ENCODE results near the gene ACOXL. TPM values are rescaled to one million over a fixed set of nuclear protein-coding genes. Genes with fewer than 3 reads are reported as not detected.

The ACOXL gene
- total RNA-seq, 1 donor, result under 0.01 TPM

DNA sequence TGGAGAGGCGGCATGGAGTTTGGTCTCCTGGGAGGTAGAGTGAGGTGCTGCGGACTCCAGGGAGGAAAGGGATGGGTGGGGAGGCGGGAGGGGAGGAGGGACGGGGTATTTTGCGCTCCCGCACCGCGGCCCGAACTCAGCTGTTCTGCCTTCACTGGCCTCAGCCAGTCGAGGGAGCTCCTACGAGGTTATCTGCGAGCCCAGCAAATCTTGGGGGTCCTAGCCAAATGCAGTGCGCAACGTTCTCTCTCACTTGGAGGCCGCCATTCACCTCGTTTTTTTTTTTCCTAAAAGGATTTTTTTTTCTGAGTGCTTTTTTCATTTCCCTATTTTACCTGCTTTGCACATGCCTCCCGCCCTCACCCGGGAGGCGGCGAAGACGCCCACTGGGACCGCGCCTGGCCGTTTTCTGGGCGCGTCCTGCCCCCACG is 387.5 kb downstream of the ACOXL start:
- peak in 1 of 3 donors; percentile 13 for DNase-seq (ENCODE audit: low read depth in 2 of 3, low spot score in 2 of 3)

DNA sequence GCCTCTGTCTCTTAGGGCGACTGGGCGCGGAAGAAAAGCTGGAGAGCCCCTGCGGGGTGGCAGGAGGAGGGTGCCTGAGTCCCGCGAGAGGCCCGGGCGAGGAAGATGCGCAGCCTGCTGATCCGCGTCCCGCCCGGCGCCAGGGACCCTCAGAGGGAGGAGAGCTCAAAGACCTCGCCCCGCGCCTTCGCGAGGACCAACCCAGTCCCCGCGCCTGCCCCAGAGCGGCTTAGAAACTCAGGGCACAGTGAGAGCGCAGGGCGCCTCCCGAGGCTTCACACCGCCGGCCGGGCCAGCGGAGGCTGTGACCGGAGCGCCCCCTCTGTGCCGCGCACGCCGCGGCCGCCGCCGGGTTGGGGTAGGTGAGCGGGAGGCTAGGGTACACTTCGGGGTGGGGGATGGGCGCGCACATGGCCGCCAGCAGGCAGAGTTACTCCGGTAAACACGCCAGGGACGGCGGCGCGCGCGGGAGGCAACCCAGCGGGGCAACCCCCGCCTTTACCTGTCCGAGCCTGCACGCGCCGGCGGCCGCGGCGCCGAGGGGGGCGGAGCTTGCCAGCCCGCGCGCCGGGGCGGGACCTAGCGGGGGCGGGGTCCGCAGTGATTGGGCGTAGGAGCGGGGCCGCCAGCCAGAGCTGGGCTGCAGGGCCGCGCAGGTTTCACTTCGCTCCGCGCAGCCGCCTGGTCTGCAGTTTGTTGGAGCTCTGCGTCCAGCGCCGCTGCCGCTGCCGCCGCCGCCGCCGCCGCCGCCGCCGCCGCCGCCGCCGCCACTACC is 388.1 kb downstream of the ACOXL start, which contains the start of gene BCL2L11:
TSS of gene BCL2L11 (plus strand) at position 662 of the 775 bp plus-strand sequence. CDS start 2,832 bp downstream, outside the sequence.
- peak; percentile 82 to 86 (median 85) for DNase-seq (ENCODE audit: low read depth in 2 of 3, low spot score in 2 of 3)

DNA sequence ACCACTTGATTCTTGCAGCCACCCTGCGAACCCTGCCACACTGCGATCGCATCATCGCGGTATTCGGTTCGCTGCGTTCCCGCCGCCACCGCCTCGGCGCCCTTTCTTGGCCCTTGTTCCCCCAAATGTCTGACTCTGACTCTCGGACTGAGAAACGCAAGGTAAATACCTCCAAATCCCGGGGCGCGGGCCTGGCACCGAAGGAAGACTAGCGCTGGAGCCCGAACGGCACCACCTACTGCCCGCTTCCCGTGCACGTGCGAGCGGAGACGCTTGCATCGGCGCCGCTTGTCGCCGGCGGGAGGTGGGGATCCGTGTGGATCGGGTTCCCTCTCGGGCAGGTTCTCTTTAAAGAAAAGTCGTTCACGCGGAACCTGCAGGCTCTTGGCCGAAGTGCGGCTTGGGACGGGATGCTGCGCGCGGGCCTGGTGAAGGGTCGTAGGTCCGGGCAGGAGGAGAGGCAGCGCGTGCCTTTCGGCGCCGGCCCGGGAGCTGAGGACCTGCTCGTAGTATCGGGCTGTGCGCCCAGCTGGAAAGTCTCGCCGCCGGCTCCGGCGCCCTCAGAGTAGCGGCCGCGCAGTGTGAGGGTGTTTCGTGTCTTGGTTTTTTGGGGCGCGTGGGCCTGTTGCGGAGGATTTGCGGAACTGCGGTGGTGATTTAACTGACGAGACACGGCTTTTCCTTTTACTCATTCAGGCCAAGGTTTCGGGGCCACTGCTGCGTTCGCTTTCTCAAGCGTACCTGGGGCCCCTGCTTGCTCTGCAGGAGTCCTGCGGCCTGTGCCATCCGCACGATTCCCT is 388.9 kb downstream of the ACOXL start:
- DNase-seq (ENCODE audit: low read depth in 2 of 3, low spot score in 2 of 3), result peak; percentile 22 to 43 (median 42)

DNA sequence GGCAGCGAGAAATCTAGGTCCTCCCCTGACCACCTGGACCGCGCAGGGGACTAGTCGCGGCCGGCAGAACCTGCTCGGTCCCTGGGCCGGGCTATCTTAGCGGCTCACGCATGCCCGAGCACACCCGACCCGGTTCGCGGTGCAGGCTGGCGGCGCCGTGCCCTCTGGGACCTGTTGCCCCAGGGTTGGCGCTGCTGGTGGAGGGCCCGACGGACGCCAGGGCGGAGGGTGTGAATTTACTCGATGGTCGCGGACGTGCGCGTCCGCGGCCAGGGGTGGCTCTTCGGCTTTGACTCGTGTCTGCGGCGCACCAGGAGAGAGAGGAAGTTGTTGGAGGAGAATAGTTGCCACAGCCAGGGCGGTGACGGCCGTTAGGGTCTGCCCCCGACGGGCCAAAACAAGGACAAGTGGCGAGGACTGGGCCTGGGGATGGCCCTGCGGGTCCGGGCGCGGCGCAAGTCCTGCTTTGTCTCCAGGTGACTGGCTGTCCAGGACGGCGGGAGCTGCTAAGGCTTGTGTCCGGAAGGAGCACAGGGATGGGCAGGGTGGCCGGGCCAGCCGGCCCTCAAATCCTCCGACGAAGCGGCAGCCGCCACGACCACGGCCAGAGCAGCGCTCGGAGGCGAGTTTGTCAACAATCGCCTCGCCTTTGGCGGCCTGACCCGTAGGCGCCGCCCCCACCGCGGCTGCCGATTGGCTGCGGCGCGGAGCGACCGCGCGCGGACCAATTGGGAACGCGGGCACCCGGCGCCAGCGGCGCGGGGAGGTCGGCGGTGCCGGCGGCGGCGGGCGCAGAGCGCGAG is 389.7 kb downstream of the ACOXL start:
- peak; percentile 65 to 70 (median 67) for DNase-seq (ENCODE audit: low read depth in 2 of 3, low spot score in 2 of 3)

DNA sequence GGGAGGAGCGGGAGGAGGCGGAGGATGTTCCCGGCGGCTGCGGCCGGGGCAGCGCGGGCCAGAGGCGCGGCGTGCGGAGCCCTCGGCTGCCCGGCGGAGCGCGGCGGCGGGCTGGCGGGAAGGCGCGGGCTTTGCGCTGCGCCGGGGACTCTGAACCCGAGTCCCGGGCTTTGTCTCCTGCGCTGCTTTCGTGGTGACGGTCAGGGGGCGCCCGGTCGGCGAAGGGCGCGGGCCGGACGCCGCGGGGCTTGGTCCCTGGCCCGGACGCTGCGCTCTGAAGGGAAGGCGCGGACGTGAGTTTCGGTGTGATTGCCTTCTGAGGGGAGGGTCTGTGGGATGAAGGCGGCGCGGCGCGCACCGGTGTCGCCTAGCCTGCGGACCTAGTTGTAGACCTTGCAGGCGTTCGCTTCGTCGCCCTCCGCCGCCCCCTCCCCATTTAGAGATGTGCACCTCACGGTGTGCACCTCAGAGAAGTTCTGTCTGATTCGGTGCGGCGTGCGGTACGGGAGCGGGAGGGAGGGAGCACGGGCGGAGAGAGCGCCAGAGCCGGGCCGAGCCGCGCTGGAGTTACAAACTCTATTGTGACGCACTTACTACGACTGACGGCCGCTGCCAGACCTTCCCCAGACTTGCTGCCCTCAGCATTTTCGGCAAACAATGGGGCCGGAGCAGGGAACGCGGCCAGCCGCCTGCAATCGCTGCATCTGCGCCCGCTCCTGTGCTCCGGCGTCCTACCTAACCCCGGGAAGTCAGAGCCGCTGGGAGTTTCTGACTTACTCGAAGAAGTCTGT is 390.5 kb downstream of the ACOXL start:
- DNase-seq (ENCODE audit: low read depth in 2 of 3, low spot score in 2 of 3), result peak; percentile 12 to 38 (median 13)

DNA sequence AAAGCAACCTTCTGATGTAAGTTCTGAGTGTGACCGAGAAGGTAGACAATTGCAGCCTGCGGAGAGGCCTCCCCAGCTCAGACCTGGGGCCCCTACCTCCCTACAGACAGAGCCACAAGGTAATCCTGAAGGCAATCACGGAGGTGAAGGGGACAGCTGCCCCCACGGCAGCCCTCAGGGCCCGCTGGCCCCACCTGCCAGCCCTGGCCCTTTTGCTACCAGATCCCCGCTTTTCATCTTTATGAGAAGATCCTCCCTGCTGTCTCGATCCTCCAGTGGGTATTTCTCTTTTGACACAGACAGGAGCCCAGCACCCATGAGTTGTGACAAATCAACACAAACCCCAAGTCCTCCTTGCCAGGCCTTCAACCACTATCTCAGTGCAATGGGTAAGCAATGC is 391.4 kb downstream of the ACOXL start:
- DNase-seq (ENCODE audit: low read depth in 2 of 3, low spot score in 2 of 3), result no peak

DNA sequence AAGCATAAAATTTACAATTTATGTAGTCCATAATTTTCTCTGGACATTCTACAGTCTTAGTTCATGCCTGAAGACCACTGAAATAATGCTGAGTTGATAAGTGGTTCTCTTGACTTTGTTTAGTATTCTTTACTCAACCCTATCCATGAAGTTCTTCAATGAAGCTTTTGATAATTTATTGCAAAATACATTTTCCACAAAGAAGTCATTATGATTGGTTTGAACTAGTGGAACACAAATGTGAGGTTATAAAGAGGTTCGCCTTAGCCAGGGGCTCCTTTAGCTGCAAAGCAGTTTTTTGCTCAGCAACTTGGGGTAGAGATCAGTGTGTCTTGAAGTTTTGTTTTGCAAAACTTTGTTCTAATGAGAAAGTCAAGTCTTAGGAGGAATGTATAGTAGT is 394.2 kb downstream of the ACOXL start:
- DNase-seq (ENCODE audit: low read depth in 2 of 3, low spot score in 2 of 3), result no peak

DNA sequence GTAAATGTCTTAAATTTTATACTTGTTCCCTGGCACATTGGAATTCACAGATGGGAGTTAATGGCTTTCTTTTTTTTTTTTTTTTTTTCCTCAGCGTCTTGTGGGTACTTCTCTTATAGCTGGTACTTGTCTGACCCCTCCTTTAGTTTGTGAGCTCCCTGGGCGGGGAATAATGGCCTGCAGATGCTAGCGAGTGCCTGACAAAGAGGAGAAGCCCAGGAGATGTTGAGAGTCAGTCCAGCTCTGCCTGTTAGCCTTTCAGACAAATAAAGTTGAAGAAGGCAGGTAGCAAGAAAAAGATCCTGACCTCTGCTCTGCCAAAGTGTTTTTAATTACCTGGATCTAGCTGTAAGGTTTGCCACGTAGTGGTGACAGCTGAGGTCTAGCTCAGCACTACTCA is 395.0 kb downstream of the ACOXL start:
- no peak for DNase-seq (ENCODE audit: low read depth in 2 of 3, low spot score in 2 of 3)

DNA sequence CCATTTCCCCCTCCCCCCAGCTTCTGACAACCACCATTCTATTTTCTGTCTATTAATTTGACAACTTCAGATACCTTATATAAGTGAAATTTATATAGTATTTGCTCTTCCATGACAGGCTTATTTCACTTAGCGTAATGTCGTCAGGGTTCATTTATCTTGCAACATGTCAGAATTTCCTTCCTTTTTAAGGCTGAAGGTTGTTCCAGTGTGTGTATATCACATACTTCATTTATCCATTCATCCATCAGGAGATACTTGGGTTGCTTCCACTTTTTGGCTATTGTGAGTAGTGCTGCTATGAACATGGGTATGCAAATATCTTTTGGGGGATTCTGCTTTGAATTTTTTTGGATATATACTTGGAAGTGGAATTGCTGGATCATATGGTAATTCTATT is 395.7 kb downstream of the ACOXL start:
- no peak for DNase-seq (ENCODE audit: low read depth in 2 of 3, low spot score in 2 of 3)

DNA sequence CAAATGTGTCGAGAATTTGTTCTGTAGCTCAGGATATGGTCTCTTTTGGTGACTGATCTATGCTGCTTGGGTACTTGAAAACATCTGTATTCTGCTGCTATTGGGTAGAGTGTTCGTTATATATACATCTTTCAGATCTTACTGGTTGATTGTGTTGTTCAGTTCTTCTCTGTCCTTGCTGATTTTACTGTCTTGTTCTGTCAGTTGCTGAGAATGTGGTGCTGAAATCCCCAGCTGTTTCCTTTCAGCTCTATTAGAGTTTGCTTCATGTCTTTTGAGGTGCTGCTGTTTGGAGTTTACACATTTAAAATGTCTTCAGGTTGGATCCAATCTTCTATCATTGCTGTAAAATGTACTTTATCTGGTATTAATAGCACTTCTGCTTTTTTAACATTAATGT is 401.2 kb downstream of the ACOXL start:
- no peak for DNase-seq (ENCODE audit: low read depth in 2 of 3, low spot score in 2 of 3)

DNA sequence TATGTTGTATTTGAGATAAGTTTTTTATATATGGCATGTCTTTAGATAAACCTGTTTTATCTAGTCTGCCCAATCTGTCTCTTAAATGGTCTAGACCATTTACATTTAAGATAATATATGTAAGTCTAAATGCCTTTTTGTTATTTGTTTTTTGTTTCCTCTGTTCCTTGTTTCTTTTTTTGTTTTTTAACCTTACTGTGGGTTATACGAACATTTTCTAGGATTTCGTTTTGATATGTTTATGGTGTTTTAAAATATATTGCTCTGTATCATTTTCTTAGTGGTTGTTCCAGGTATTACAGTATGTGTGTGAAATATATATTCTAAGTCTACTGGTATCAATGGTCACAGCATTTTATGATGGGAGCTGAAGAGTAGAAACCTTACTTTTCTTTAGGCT is 401.7 kb downstream of the ACOXL start:
- no peak for DNase-seq (ENCODE audit: low read depth in 2 of 3, low spot score in 2 of 3)

DNA sequence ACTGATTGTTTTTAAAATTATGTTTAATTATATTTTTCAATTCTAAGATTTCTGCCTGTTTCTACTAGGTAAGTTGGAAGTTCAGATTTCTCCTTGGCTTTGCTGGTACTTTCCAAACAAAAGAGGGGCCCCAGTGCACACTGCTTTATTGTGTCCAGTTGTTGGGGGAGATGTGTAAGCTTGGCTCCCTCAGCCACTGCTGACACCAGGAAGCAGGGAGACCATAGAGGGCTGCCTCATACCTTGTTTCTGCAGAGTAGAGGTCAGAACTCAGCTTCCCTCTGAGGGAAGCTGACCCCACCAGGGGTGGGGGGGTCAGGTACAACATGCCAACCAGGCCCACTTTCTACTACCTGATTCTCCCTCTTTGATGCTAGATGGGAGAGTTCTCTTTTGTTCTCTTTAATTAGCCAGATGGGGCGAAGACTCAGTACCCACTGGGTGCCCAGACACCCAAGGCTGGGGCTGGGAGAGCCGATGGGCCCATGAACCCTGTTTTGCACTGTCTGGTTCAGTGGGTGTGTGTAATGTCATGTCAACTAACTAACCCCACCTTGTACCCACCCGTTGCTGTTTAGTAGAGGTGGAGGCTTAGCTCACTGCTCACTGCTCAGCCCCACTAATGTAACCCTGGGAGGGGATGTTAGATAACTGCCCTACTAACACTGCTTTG is 403.0 kb downstream of the ACOXL start:
- DNase-seq (ENCODE audit: low read depth in 2 of 3, low spot score in 2 of 3), result no peak

DNA sequence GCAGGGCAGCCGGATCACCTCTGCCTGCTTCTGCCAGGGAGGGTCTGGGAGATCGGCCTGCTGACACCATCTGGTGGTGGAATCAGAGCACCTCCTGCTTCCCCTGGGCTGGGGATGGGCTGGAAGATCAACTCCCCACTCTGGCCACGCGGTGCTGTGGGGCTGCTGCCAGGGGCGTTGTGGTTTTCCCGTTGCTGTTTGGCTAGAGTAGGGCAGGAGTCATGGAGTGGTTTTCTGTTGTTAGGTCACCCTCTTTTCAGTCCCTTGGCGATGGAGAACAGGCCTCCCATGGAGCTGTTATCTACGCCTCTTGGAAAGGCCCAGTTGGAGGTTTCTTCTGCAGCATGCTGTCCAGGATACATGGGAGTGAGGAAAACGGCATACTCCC is 403.5 kb downstream of the ACOXL start:
- peak in 2 of 3 donors; percentile 53 to 58 for DNase-seq (ENCODE audit: low read depth in 2 of 3, low spot score in 2 of 3)

DNA sequence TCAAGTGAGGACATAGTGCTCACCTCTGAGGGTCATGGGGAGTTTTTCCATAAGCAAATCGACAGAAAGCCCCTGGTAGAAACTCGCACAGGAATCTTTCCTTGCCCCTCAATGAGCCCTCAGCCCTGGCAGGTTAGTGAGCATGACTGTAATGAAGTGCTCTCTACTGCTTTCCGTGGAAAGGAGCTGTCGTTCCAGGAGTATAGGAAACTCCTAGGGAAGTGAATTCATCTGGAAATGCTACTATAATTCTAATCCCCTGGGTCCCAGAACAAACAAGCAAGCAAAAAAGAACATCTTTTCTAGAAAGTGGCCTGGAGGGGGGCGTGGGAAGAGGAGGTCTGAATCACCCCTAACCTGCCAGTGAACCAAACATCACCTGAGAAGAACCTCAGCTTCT is 406.5 kb downstream of the ACOXL start:
- DNase-seq (ENCODE audit: low read depth in 2 of 3, low spot score in 2 of 3), result no peak

DNA sequence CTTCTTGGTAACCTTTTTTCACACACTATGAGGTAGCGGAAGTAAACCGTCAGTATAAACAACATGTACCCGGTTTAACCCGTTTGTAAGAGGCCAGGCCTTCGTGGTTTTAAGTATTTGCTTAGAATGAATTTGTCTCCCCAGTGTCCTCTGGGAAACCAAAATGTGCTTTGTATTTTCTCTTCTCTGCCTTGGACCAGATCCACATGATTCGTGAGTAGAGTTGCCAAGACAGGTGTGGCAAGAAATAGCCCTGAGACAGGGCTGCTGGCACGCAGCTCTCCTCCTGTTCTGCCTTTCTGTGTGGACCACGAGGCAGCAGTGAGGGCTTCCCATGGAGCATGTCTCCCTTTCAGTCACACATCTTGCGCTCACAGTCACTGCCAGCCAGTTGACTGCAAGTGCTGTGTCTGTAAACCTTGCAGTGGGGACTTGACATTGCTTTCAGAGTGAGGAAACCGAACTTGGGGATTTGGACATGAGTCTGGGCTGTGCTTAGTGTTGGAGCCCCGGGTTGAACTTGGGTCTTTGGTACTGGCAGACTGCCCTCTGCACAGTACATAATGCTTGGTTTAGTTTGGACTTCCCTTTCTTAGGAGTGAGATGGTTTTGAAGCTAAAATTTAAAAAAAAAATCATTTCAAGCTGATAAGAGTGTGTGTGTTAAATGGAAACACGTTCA is 407.4 kb downstream of the ACOXL start:
- no peak for DNase-seq (ENCODE audit: low read depth in 2 of 3, low spot score in 2 of 3)

DNA sequence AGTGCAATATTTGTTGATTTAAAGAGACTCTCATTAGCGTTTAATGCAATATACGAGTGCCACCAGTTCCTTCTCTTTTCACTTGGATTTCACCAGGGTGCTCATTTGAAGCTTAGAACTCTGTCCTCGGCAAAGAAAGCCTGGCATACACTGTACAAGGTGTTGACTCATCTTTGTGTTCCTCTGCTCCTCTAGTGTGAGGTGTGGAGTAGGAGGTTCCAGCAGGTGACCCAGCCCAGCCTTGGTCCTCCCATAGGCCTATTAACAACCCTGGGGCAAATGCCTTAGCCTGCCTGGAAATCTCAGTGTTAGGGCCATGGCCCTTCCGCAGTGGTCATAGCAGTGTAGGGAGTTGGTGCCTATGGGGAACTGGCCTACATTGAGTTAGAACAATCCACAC is 408.4 kb downstream of the ACOXL start:
- no peak for DNase-seq (ENCODE audit: low read depth in 2 of 3, low spot score in 2 of 3)

DNA sequence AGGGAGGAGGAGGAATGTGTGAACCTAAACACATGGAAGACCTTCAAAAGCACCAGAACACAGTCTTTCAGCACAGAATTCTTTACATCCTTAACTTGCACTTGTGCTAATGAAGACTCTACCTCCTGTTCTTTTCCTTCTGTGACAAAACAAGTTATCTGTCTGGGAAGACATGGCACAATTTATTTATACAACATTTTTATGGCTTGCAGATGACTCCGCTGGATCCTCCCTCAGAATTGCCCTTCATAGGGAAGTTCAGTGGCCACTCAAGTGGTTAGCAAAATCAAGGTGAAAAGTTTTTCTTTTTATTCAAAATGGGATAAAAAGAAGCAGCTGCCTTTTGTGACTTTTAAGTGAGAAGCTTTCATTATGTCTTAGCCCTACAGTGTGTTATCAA is 409.7 kb downstream of the ACOXL start:
- DNase-seq (ENCODE audit: low read depth in 2 of 3, low spot score in 2 of 3), result no peak

DNA sequence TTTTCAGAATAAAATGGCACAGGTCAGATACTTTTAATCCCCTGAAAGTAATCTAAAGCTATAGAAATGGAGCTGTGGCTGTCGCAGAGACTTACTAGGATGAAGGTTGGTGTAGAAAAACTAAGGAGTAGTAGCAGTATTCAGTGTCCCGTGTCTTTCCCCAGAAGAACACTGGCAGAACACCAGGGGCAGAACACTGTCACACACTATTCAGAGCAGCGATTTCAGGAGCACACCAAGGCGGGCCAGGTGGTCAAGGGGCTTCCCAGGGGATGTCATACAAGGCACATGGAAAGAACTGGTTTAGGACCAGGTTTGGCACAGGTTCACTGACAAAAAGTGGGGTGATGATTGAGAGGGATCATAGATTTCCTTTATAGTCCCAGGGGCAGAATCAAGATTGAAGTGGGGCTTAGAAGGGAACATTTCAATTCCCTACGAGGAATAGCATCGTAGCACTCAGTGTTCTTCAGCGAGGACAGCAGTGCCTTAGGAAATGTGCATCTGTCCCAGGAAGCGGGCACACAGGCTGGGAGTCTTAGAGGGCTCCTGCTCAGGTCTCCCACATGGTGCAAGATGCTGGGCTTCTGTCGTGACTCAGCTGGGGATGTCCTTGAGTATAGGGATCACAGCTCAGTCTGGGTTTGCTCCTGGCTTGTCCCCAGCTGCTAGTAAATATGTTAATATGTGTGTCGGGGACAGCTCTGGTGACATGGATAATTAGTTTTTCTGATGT is 410.9 kb downstream of the ACOXL start:
- DNase-seq (ENCODE audit: low read depth in 2 of 3, low spot score in 2 of 3), result no peak

DNA sequence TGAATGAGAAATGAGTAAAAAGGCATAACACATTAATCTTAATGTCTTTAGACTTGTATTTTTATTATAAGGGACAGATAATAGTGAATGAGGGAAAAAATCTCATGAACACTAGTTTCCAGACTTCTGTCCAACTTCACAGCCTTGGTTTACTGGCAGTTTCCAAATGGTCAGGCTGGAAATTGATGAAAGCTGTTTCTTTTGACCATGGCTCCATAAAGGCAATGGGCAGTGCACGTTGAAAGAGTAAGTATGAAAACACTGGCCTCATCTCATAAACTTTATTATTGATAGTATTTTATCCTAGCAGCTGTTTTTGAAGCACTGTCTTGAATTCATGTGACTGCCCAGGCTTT is 411.4 kb downstream of the ACOXL start:
- DNase-seq (ENCODE audit: low read depth in 2 of 3, low spot score in 2 of 3), result no peak
